Fibroblast of the aortic adventitia (primary cell): ENCODE measurements around the gene ZBTB7B. TPM values are rescaled to one million over a fixed set of nuclear protein-coding genes. Genes with fewer than 3 reads are reported as not detected.
A peak's percentile ranks its signal among the peaks of the same experiment; 100 is the strongest.

Experiments
- DNase-seq: peaks from one replicate; pipeline ENCODE4 v3.0.0-alpha.2; 2010; ENCODE audit warnings: low read depth
- H3K4me3 ChIP-seq: 2 replicates; pipeline ENCODE4 v1.5.1; 2011; ENCODE audit warnings: low read depth, mild to moderate bottlenecking, control low read depth, low read length, moderate library complexity
- total RNA-seq: library from RNA; depleted of rRNA; stranded (reverse); fragments of >200 nt; gene quantifications from 2 replicates; pipeline ENCODE4 v1.2.3, GENCODE V29; 2012; ENCODE audit warnings: low replicate concordance
- TF ChIP-seq, protein P1 (sequence below): IDR thresholded peaks from 2 replicates; pipeline ENCODE4 v1.5.1; 2011; ENCODE audit warnings: mild to moderate bottlenecking, low read length, control low read depth, inconsistent platforms; ENCODE audit not compliant: insufficient read depth

Gene ZBTB7B
- total RNA-seq, 1 donor: 15.4 TPM

DNA sequence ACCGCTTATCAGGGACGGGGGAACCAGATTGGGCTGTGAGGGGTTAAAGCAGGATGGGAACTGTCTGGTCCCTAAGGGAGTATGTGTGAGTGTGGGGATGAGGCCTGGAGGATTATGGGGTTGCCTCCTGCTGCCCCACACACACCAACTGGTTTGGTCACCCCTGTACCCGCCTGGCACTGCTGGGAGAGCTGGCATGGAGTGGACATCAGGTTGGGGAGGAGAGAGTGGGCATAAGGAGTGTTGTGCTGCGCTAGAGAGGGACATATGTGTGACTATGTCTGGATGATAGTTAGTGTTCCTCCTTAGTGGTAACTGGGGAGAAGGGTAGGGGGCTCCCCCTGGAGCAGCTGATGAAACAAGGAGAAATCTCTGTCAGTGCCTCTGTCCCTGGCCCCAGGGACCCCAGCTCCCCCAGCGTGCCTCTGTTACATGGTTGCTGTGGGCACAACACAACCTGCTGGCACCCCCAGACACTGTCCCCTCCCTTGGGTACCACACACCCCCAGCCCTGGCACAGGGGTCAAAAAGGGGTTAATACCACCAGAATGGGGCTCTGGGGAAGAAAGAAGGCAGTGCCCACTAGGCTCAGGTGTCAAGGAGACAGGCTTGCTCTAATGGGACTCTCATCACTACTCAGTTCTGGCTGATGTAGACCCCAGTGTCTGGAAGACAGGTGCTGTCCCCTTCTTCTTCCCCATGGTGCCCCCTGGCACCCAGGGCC is 1.9 kb downstream of the ZBTB7B start:
- TF ChIP-seq, protein P1, sequence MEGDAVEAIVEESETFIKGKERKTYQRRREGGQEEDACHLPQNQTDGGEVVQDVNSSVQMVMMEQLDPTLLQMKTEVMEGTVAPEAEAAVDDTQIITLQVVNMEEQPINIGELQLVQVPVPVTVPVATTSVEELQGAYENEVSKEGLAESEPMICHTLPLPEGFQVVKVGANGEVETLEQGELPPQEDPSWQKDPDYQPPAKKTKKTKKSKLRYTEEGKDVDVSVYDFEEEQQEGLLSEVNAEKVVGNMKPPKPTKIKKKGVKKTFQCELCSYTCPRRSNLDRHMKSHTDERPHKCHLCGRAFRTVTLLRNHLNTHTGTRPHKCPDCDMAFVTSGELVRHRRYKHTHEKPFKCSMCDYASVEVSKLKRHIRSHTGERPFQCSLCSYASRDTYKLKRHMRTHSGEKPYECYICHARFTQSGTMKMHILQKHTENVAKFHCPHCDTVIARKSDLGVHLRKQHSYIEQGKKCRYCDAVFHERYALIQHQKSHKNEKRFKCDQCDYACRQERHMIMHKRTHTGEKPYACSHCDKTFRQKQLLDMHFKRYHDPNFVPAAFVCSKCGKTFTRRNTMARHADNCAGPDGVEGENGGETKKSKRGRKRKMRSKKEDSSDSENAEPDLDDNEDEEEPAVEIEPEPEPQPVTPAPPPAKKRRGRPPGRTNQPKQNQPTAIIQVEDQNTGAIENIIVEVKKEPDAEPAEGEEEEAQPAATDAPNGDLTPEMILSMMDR: no peak
- no peak for DNase-seq

DNA sequence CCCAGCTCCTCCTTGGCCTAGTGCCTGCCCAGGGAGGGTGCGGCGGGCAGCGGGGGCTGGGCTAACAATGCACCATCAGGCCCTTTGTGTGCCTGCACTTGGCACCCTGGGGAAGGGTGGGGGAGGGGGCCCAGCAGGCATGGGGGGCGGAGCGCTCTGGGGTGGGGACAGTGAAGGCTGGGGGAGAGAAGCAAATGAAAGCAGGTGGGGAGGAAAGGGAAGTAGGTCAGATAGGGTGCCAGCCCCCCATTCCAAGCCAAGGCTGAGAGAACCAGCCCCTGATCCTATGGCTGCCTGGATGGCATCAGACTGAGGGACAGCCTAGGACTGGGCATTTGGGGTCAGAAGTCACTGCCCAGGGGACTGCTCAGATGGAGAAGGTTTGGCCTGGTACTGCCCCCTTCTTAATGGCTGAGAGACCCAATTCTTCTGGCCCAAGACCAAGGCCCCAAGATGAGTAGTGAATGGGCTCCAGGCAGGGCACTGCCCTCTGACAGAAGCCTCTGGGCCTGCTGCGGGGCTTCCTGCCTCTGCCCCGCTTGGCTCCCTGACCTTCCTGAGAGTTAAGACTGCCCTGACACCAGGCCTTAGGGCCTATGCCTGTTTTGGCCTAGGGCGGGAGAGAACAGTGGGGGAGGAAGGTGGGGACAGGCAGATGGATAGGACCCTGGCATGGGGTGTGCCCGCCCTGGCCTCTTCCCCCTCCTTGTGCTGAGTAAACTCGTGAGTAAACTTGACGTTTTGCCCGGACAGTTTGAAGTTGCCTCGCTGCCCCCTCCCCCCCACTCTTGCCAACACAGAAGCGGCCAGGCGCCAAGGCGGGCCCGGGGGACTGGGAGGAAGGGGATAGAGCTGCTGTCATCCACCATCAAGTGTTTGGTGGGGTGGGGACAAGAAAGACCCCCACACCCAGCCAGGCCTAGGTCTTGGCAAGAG is 2.7 kb downstream of the ZBTB7B start:
- peak overlapping the region; percentile 91 for H3K4me3 ChIP-seq
- DNase-seq: no peak
- TF ChIP-seq, protein P1: no peak

More for the DNA sequence above, 1.9 kb downstream of the ZBTB7B start:
- H3K4me3 ChIP-seq: peak overlapping the region; percentile 91

DNA sequence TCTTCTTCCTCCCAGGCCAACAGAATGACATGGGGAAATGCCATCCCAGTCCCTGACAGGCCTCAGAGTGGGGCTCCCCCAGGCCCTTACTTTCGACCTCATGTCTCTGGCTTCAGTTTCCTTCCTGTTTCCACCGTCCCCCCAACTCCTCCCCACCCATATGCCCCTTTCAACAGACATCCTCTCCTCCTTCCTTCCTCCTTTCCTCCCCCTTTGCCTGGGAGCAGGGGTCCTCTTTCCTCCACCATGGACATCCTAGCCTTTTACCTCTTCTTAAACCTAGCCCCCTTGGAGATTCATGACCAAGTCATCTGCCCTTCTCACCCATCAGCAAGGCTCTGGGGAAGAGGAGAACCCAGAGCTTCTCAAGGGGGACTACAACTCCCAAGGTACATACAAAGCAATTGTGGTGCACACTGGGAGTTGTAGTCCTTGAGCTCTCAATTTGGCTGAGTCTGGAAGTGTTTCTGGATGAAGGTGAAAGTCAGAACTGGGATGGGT is 4.0 kb downstream of the ZBTB7B start:
- TF ChIP-seq, protein P1: no peak
- peak; percentile 39 for DNase-seq
- H3K4me3 ChIP-seq: no peak overlapping the region

DNA sequence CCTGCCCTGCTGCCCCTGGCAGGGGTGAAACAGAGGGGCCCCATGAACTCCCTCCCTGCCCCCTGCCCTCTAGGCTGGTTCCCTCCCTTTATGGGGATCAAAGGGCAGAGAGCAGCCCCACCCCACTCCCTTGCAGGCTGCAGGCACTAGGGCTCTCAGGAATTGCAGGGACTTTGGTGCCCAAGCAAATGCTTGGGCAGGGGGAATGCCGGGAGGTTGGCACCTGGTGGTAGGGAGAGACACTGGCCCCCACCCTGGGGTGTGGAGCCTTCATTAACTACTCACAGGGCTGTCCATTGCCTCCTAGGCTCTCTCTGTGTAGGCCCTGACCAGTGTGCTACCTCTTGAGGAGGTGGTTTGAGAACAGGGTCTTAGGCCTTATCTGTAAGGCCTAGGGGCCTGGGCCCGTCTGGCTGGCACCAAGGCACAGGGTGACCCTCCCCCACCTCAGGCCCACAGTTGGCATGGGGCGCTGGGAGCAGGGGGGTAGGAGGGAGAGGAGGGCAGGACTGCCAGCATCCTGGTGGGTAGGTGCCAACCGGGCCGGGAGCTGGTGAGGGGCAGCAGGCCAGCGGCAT is 4.7 kb downstream of the ZBTB7B start:
- DNase-seq: no peak
- TF ChIP-seq, protein P1: no peak

GRCh38 chr1:155008015-155008941 is 5.7 kb downstream of the ZBTB7B start:
- TF ChIP-seq, protein P1: no peak
- DNase-seq: no peak
- no peak overlapping the region for H3K4me3 ChIP-seq

More for the DNA sequence above, 4.7 kb downstream of the ZBTB7B start:
- H3K4me3 ChIP-seq: no peak overlapping the region
